GDM1 (cell line): Measurements from ENCODE around the gene PGBD2.
"Not testable (repeated sequence)": the region's sequence is repeated elsewhere in the genome, so short reads cannot be mapped to it uniquely, and the experiment has no call there.

Experiments used
- DNase-seq: peaks from one replicate; lab custom pipeline; 2025; lab: John Stamatoyannopoulos, UW

PGBD2 gene

DNA sequence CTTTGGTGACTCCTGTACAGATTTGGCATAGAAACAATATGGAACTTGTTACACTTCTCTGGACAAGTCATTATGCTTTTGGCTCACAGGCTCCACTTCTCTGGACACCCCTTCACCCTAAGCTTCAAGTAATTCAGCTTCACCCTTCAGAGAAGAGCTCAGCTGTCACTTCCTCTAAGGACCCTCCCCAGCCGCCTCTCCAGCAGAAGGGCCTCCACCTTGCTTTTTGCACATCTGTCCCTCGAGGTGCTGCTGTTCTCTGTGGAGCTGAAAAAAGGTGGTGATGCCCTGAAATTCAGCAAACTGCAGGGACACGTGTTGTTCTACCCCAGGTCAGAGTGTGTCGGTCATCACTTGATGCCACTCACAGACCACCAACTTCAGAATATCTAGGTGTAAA lies 19.8 kb downstream of the PGBD2 start:
- DNase-seq = not testable (repeated sequence)

DNA sequence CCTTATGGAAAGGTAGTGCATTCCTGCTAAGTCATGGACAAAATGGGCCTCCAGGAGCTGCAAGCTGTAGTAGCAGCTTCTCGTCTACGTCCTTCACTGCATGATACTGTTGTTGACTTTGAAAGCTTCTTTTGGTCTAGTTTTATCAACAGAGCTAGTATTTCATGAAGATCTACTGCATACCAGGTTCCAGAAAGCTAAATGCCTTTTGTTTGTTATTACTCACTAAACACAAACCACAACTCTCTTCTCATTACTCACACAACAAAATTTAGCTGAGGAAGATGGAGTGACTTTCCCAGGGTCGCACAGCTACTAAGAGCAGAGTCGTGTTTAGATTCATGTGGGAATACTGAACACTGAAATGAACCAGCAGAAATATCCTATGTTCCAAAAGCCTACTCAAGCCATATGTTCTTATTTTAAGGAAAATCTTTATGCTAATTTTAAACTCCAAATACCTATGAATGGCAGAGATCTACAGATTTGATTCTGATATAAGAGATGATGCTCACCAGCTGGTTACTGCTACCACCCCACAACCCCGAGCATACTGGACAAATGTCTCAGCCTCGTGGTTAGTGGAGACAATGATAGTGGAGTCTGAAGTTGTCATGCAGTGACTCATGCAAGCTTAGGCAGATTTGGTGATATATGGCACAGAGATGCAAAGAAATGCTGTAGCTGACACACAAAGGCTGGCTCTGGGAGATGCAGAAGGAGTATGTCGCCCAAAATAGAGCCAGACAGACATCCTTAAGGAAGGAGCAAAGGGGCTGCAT lies 20.6 kb downstream of the PGBD2 start:
- DNase-seq = no peak

DNA sequence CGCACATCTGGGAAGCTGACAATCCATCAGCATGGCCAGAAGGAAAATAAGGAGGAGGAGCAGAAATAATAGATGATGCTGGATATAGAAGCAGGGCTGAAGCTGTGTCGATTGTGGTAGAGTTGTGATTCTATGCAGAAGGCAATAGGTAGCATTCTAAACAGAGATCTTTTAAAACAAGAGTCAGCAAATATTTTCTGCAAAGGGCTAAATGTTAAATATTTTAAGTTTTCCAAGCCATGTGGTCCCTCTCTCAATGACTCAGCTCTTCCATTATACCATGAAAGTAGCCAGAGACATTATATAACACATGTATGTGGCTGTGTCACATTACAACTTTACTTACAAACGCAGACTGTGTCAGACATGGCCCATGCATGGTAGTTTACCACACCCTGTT lies 21.2 kb downstream of the PGBD2 start:
- DNase-seq = not testable (repeated sequence)

DNA sequence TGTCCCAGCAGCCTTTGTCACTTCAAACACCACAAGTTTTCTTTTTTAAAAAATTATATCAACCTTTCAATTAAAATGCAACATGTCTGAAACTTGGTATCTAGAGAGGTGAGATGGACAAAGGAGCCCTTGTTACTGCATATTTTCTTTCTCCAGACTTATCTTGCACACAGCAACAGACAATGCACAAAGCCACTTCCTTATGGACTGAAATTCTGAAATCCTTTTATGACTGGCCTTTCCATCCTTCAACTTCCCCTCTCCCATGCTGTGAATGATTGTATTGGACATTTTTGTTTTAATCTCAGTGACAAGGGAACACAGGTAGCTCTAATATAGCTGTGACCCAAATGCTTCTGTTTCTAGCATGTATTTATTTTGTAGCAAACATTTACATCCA lies 22.1 kb downstream of the PGBD2 start:
- not testable (repeated sequence) for DNase-seq

DNA sequence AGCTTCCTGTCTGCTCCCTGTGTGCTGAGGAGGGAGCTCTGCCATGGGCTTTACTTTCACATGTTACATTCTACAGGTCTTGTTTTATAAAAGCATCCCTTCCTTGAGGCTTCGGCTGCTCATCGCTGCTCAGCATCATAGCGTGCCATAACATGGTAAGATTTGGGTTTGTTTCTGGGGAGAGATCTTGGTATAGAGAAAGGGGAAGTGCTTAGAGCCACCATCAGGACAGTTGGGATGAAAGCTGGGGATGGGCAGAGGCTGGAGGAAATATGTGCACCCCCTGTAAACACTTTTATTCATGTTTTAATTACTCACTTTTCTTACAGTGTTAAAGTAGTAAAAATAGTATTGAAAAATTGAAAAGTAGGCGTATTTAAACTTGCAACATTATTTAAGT lies 24.0 kb downstream of the PGBD2 start:
- DNase-seq = not testable (repeated sequence)

DNA sequence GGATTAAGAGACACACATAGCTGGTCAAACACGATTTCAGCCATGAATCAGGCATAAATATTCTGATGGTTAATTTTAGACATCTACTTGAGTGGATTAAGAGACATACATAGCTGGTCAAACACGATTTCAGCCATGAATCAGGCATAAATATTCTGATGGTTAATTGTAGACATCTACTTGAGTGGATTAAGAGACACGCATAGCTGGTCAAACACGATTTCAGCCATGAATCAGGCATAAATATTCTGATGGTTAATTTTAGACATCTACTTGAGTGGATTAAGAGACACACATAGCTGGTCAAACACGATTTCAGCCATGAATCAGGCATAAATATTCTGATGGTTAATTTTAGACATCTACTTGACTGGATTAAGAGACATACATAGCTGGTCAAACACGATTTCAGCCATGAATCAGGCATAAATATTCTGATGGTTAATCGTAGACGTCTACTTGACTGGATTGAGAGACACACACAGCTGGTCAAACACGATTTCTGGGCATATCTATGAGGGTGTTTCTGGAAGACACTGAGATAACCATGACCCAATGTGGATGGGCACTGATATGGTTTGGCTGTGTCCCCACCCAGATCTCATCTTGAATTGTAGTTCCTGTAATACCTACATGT lies 32.3 kb downstream of the PGBD2 start:
- not testable (repeated sequence) for DNase-seq

DNA sequence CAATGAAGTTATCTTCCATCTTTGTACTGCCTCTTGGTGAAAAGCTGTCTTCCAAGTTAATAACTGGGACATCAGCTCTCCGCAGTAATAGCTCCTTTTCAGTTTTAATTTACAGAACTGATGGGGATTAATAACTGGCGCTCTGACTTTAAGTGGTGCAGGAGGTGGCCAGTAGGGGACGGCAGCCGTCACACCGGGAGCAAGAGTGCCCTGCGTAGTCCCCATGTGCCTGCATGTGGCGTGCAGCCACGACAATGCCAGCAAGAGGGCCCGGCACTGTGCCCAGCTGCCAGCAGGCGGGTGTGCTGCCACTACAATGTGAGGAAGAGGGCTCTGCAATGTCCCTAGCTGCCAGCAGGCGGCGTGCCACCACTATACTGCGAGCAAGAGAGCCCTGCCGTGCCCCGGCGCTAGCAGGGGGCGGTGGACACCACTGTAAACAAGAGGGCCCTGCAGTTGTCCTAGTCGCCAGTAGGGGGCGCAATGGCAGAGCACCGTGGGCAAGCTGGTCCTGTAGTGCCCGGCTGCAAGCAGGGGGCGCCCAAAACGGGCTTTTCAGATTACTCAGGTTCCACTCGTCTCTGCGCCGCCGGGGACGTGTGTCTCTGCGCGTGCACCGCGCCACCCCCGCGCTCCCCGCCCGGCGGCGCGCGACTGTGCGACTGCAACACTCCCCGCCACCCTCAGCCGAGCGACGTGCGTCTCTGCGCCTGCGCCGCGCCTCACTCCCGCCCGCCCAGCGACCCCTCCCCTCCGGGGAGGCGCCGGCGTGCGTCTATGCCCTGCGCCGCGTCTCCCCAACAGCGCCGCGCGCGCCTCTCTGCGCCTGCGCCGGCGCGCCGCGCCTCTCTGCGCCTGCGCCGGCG lies 38.3 kb downstream of the PGBD2 start:
- DNase-seq = not testable (repeated sequence)

DNA sequence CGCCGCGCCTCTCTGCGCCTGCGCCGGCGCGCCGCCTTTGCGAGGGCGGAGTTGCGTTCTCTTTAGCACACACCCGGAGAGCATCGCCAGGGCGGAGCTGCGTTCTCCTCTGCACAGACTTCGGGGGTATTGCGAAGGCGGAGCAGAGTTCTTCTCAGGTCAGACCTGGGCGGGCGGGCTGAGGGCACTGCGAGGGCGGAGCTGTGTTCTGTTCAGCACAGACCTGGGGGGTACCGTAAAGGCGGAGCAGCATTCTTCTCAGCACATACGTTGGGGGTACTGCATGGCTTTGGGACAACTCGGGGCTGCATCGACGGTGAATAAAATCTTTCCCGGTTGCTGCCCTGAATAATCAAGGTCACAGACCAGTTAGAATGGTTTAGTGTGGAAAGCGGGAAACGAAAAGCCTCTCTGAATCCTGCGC lies 39.0 kb downstream of the PGBD2 start:
- DNase-seq = not testable (repeated sequence)

DNA sequence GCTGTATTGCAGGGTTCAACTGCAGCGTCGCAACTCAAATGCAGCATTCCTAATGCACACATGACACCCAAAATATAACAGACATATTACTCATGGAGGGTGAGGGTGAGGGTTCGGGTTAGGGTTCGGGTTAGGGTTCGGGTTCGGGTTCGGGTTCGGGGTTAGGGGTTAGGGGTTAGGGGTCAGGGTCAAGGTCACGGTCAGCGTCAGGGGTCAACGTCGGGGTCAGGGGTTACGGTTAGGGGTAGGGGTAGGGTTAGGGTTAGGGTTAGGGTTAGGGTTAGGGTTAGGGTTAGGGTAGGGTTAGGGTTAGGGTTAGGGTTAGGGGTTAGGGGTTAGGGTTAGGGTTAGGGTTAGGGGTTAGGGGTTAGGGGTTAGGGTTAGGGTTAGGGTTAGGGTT lies 39.4 kb downstream of the PGBD2 start:
- DNase-seq = not testable (repeated sequence)

DNA sequence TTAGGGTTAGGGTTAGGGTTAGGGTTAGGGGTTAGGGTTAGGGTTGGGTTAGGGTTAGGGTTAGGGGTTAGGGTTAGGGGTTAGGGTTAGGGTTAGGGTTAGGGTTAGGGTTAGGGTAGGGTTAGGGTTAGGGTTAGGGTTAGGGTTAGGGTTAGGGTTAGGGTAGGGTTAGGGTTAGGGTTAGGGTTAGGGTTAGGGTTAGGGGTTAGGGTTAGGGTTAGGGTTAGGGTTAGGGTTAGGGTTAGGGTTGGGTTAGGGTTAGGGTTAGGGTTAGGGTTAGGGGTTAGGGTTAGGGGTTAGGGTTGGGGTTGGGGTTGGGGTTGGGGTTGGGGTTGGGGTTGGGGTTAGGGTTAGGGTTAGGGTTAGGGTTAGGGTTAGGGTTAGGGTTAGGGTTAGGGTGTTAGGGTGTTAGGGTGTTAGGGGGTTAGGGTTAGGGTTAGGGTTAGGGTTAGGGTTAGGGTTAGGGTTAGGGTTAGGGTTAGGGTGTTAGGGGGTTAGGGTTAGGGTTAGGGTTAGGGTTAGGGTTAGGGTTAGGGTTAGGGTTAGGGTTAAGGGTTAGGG lies 39.9 kb downstream of the PGBD2 start:
- DNase-seq = not testable (repeated sequence)
